GM18870 (cell line): Measurements from ENCODE around the gene EBF4.
"Not testable (repeated sequence)": the region's sequence is repeated elsewhere in the genome, so short reads cannot be mapped to it uniquely, and the experiment has no call there.

ENCODE experiments used
- ATAC-seq: cut with Tn5 transposase; IDR thresholded peaks from one replicate; pipeline ENCODE4 v1.9.1; 2021; ENCODE audit warnings: moderate library complexity; ENCODE audit not compliant: unreplicated experiment

Gene EBF4

GRCh38 chr20:2672446-2672845 lies 20.1 kb upstream of the EBF4 start:
- ATAC-seq: no peak

- no peak for ATAC-seq
Measured at GRCh38 chr20:2673453-2673852, 19.1 kb upstream of the EBF4 start.

GRCh38 chr20:2680046-2680445 lies 12.5 kb upstream of the EBF4 start:
- ATAC-seq: no peak

GRCh38 chr20:2682040-2682439 lies 10.5 kb upstream of the EBF4 start:
- not testable (repeated sequence) for ATAC-seq

GRCh38 chr20:2684817-2685216 lies 7.8 kb upstream of the EBF4 start:
- not testable (repeated sequence) for ATAC-seq

GRCh38 chr20:2687514-2687913 lies 5.1 kb upstream of the EBF4 start:
- no peak for ATAC-seq

GRCh38 chr20:2688041-2688591 lies 4.5 kb upstream of the EBF4 start:
- ATAC-seq: no peak

GRCh38 chr20:2690213-2690612 lies 2.4 kb upstream of the EBF4 start:
- ATAC-seq: no peak

GRCh38 chr20:2690718-2691117 lies 1.9 kb upstream of the EBF4 start:
- ATAC-seq: no peak

- no peak for ATAC-seq
Measured at GRCh38 chr20:2691127-2691526, 1.5 kb upstream of the EBF4 start.

GRCh38 chr20:2691663-2692035 lies 931 bp upstream of the EBF4 start:
- ATAC-seq: no peak

GRCh38 chr20:2692886-2693285 lies 306 bp downstream of the EBF4 start:
- no peak for ATAC-seq

- ATAC-seq: no peak
Measured at GRCh38 chr20:2693286-2694007, 867 bp downstream of the EBF4 start.

GRCh38 chr20:2694008-2694471 lies 1.5 kb downstream of the EBF4 start:
- ATAC-seq: no peak

- ATAC-seq: no peak
Measured at GRCh38 chr20:2694519-2694918, 1.9 kb downstream of the EBF4 start.

- ATAC-seq: no peak
Measured at GRCh38 chr20:2695206-2695983, 2.8 kb downstream of the EBF4 start.

- ATAC-seq: not testable (repeated sequence)
Measured at GRCh38 chr20:2695984-2696525, 3.5 kb downstream of the EBF4 start.

GRCh38 chr20:2696646-2697045 lies 4.1 kb downstream of the EBF4 start:
- no peak for ATAC-seq

GRCh38 chr20:2697768-2698167 lies 5.2 kb downstream of the EBF4 start:
- no peak for ATAC-seq

- no peak for ATAC-seq
Measured at GRCh38 chr20:2698186-2698817, 5.7 kb downstream of the EBF4 start.

GRCh38 chr20:2698912-2699311 lies 6.3 kb downstream of the EBF4 start:
- ATAC-seq: no peak
